NB4 (cell line): Measurements from ENCODE around the gene RHEX.
A peak's percentile ranks its signal among the peaks of the same experiment; 100 is the strongest.

Source experiments
- DNase-seq: peaks from one replicate; pipeline ENCODE4 v3.0.0; 2010; ENCODE audit warnings: low read depth
- H3K4me3 ChIP-seq: one replicate; pipeline ENCODE4 v1.5.1; 2011; ENCODE audit warnings: mild to moderate bottlenecking, low read depth, low read length, moderate library complexity
- MYC ChIP-seq: IDR thresholded peaks from 2 replicates; pipeline ENCODE4 v1.6.1; 2011; ENCODE audit warnings: low read depth, low read length
- POLR2A ChIP-seq: IDR thresholded peaks from 2 replicates; pipeline ENCODE4 v1.6.1; 2011; ENCODE audit warnings: mild to moderate bottlenecking; ENCODE audit not compliant: insufficient read length; ENCODE audit errors: extremely low read depth
- TF ChIP-seq, protein P1 (sequence below): IDR thresholded peaks from 2 replicates; pipeline ENCODE4 v1.6.1; 2011; ENCODE audit warnings: low read depth, low read length
- TF ChIP-seq, protein P2 (sequence below): IDR thresholded peaks from one replicate; pipeline ENCODE4 v1.5.1; 2012; ENCODE audit warnings: low read depth, low read length

Gene RHEX

DNA sequence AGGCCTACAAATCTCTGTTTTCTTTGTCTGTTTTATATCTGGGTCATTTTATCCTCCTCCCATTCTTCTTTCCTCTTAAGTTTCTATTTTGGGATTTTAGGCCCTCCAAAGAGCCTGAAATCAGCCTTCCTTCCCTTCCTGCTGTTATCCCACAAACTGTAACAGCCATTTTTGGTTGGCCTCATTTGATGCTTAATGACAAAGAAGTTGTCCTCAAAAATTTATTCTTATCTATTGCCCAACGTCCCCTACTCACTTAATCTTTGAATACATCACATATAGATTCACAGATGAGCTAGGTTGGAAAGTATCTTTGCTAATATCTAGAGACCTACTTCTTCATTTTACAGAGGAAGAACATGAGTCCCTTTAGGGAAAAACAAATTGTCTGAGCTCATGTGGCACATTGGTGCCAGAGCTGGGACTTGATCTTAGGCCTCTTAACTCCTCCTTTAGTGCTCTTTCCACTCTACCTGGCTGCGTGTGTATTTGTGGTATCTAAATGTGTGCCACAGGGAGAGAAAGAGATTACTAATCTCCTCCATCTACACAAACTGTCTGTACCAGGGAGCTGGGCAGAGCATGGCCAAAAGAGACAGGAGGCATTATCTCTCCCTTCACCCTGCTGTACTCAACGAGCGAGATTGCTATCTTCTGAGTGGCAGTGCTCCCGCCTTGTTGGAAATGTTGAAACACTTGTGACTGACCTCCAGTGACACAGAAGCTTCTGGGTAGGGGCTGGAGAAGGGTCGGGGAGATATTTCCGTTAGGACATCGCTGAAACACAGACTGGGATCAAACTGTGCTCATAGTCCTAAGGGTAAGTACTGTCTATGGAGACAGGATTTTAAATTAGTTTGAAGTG is 30.1 kb downstream of the RHEX start:
- DNase-seq = peak; percentile 87
- peak overlapping the region; percentile 74 for H3K4me3 ChIP-seq
- TF ChIP-seq, protein P1, sequence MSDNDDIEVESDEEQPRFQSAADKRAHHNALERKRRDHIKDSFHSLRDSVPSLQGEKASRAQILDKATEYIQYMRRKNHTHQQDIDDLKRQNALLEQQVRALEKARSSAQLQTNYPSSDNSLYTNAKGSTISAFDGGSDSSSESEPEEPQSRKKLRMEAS = peak; percentile 57
- TF ChIP-seq MYC = peak; percentile 61
- TF ChIP-seq, protein P2, sequence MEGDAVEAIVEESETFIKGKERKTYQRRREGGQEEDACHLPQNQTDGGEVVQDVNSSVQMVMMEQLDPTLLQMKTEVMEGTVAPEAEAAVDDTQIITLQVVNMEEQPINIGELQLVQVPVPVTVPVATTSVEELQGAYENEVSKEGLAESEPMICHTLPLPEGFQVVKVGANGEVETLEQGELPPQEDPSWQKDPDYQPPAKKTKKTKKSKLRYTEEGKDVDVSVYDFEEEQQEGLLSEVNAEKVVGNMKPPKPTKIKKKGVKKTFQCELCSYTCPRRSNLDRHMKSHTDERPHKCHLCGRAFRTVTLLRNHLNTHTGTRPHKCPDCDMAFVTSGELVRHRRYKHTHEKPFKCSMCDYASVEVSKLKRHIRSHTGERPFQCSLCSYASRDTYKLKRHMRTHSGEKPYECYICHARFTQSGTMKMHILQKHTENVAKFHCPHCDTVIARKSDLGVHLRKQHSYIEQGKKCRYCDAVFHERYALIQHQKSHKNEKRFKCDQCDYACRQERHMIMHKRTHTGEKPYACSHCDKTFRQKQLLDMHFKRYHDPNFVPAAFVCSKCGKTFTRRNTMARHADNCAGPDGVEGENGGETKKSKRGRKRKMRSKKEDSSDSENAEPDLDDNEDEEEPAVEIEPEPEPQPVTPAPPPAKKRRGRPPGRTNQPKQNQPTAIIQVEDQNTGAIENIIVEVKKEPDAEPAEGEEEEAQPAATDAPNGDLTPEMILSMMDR = no peak
- TF ChIP-seq POLR2A = peak; percentile 59

DNA sequence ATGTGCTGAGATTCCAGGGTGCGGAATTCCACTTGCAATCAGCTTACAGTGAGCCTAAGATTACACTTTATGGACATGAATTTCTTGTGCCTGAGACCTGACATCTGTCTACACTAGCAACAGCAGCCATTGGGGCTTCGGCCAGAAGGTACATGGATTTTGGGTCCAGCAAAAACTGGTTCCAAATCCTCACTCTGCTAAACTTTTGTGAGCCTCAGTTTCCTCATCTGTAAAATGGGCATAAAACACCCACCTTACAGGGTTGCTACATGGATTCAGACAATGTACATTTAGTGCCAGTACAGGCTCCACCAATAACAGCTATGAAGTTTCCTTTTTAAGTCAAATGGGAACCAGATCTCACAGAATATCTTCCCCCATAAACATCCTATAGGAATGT is 30.8 kb downstream of the RHEX start:
- H3K4me3 ChIP-seq = peak overlapping the region; percentile 74
- DNase-seq = no peak
- TF ChIP-seq, protein P1 = no peak

DNA sequence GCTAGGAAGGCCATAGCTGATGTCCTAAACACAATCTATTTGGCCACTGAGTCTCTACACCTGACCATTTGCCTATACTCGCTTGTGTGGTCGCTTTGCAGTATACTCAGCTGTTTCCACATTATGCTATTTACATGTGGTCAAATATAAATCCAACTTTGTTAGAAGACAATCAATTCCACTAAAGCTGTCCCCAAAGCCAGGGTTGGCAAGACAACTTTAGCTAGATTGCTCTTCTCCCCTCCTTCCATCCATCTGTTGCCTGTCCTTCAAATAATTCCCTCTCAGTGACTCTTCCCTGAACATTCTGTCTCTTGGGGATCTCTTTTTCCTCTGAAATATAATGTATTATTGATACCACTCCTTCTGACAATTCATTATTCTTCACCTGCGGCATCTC is 34.1 kb downstream of the RHEX start:
- no peak for DNase-seq
- H3K4me3 ChIP-seq = peak overlapping the region; percentile 74
- no peak for TF ChIP-seq POLR2A
- TF ChIP-seq, protein P1 = no peak
- TF ChIP-seq MYC = no peak
- TF ChIP-seq, protein P2 = no peak

DNA sequence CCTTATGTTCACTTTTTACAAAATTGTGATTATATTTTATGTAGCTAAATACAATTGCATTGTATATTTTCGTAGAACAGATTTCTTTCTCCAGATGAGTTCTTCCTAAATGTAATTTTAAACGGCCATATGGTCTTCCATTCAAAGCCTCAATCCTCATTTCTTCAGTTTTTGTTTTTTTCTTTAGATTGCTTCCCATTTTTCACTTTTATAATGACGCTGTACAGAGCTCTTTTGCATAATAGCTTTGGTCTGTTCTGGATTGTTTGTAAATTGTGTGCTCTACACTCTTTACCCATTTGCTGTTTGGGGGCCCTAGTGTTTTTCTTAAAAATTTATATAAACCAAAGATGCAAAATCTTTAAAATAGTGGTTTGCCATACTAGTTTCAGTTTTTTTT is 36.4 kb downstream of the RHEX start:
- peak overlapping the region; percentile 74 for H3K4me3 ChIP-seq
- TF ChIP-seq POLR2A (no peak), MYC (no peak)
- TF ChIP-seq, protein P2 = no peak
- TF ChIP-seq, protein P1 = no peak
- DNase-seq = no peak

DNA sequence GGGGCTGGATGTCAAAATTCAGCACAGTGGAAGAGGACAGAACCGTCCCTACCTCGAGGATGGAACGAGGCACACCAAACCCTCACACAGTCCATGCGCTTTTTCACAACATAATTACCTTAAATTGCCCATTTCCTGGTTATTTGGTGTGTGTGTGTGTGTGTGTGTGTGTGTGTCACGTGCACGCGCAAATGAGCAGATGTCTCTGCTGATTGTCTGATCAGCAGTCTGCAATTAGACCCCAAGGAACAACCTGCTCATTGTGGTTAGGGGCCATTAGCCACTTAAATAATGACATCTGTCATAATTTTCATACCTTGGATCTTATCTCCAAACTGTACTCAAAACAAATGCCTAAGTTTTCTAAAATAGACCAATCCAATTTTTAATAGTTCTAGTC is 41.1 kb downstream of the RHEX start:
- DNase-seq = no peak
- no peak overlapping the region for H3K4me3 ChIP-seq
- TF ChIP-seq, protein P2 = no peak
- no peak for TF ChIP-seq MYC
- TF ChIP-seq, protein P1 = no peak
- no peak for TF ChIP-seq POLR2A

DNA sequence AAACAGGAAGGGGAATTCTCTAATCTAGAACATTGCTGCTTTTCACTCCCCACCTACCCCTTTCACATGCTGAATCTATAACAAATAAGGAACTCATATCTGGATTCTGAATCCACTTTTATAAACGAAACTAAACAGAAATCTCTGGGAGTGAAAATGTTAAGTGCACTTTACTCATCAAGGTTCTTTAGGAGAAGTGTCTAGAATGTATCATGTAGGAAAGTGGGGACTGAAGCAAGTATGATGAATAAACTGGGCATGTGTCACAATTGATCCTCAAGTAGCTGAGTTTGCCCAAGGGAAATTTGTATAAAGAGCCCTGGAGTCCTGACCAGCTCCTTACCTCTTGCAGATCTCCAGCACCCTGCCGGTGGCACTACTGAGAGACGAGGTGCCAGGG is 44.4 kb downstream of the RHEX start:
- TF ChIP-seq, protein P2 = no peak
- TF ChIP-seq MYC (no peak), POLR2A (no peak)
- TF ChIP-seq, protein P1 = no peak
- no peak overlapping the region for H3K4me3 ChIP-seq
- no peak for DNase-seq
